HG03520 (cell line): ENCODE results near the gene PBX1.
"Not testable (repeated sequence)": the region's sequence is repeated elsewhere in the genome, so short reads cannot be mapped to it uniquely, and the experiment has no call there.

Experiments
- ATAC-seq: cut with Tn5 transposase; IDR thresholded peaks from one replicate; pipeline ENCODE4 v1.9.1; 2021; ENCODE audit warnings: mild to moderate bottlenecking, moderate library complexity; ENCODE audit not compliant: unreplicated experiment

The PBX1 gene

DNA sequence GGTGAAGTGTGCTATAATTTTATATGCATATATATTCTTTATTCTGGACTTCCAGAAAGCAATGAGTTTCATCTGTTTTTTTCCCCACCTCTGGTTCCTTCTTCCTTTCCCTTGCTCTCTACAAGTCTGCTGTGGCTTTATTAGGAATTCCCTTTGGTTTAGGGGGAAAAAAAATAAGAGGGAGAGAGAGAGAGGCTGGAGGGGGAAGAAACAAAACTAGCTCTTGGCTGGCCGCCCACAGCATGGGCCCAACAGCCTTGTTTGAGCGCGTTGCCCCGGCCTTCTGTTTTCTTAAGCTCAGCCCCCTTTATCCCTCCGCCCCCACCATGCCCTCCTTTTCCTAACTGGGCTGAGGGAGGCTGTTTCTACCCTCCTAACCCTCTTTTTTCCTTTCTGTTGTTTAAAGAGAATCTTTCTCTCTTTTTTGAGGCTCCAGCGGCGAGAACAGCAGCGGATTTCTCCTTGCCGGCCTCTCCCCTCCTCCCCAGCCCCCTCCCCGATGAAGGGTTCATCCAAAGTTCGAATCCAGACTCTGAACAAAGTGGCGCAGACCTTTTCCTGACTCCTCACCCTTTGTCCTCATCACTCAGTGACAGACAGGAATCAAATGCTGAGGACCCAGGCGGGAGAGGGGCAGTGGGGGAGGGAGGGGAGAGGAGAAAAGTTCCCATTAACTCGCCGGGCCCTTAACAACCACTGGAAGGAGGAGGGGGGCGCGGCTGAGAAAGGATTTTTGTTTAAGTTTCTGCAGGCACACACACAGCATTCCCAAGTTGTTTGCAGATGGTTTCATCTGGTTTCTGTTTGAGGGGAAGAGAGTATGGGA, 29.7 kb downstream of the PBX1 start:
- ATAC-seq = no peak

DNA sequence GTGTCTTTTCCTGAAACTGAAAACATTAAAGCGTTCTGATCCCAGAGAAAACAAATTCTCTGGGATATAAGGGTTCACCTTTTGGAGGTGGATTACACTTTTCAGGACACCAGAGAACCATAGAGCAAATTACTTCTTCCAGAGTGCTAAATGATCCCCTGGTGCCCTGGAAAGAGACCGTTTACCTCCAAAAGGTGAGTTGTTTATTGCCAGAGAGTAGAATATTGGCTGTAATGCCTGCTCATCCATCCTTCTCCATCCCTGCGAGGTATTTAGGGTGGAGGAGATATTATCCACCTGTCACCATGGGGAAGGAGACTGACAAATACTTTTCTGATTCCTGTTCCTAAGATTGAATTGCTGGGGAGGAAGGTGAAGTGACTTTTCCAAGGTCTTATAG, 30.4 kb downstream of the PBX1 start:
- no peak for ATAC-seq

DNA sequence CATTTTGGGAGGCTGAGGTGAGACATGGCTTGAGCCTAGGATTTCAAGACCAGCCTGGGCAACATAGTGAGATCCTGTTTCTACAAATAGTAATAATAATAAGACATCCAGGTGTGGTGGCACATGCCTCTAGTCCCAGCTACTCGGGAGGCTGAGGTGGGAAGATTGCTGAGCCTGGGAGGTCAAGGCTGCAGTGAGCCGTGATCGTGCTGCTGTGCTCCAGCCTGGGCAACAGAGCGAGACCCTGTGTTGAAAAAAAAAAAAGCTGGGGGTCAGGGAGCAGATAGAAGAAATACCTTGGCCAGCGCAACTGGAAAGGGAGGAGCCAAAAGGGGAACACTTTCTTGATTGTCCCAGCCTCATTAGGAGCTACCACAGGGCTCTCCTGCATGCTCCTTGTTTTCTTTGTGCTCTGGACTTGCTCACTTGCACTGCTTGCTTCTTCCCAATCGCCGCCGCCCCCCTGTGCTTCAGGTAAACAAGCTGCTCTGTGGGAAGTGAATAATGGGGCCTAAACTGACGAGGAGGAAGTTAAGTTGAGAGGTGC, 31.1 kb downstream of the PBX1 start:
- ATAC-seq = no peak

DNA sequence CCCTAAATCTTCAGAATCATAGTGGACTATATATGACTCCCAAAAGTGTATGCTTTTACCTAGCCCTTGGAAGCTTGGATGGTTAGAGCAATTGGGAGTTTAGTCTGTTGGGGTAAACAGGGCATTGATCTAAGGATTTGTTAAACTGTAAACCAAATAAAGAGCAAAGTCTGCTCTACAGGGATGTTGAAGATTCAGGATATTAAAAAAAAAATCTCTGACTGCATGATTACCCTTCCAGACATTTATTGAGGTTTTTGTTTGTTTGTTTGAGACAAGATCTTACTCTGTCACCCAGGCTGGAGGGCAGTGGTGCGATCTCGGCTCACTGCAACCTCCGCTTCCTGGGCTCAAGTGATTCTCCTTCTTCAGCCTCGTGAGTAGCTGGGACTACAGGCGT, 31.6 kb downstream of the PBX1 start:
- no peak for ATAC-seq

DNA sequence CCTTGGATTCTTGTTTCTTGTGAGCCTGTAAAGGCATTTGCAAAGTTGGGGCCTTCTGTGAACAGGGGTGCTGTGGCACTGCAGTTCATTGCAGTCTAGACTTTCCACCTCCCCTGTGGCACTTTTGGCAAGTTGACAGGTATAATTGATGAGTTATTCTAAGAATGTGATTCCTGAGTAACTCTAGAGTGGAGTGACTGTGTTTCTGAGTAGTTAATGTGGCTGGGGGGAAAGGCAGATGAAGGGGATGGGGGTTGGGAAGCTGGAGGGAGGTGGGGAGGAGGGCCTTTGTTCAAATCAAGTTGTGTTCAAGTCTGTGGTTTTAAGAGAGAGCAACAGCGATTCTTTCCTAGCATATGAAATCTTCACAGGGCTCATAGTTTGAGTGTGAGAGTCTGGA, 32.9 kb downstream of the PBX1 start:
- ATAC-seq = no peak

DNA sequence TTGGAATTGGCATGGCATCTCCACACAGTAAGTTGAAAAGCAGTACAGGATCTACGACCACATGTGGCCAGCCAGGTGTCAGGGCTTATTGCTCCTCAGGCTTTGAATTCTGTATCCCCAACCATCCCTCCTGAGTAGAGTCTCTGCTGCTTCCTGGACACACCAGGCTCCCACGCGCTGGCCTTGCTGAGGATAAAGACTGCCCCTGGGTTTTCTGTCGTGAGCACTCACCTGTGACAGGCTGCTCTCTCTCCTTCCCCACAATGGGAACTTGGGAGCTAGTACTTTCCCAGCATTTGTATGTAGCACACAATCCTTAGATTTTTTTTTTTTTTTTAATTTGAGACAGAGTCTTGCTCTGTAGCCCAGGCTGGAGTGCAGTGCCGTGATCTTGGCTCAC, 33.6 kb downstream of the PBX1 start:
- ATAC-seq = no peak

DNA sequence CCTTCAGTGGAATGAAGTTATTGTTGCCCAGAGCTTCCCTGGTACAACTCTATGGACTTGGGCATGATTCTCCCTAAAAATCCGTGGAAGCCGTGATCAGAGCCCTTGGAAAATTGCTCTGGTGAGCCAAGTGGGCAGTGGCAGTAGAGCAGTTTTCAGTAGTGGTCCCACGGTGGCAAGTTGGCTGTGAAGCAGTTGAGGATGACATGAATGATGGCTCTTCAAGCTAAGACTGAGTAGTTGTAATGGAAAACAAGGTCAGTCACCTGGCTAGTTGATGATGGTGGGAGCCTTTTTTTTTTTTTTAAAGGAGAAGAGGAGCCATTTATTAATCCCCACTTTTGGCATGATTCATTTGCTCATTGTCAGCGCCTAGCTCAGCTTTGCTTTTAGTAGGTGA, 36.2 kb downstream of the PBX1 start:
- no peak for ATAC-seq

DNA sequence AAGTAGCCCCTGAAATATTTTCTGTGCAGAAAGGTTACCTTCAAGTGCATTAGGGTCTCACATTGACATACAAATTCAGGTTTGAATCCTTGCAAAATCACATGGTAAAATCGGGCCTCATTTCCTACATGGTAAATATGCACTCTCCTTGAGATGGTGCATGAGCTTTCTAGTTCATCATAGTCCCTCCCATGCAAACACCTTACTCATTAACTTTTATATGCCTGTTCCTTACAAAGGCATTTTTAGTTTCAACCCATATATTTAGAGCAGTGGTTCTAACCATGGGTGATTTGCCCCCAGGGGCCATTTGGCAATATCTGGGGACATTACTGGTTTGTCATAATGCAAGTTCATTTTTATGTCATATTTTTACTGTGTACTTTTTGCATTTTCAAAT, 37.2 kb downstream of the PBX1 start:
- no peak for ATAC-seq

DNA sequence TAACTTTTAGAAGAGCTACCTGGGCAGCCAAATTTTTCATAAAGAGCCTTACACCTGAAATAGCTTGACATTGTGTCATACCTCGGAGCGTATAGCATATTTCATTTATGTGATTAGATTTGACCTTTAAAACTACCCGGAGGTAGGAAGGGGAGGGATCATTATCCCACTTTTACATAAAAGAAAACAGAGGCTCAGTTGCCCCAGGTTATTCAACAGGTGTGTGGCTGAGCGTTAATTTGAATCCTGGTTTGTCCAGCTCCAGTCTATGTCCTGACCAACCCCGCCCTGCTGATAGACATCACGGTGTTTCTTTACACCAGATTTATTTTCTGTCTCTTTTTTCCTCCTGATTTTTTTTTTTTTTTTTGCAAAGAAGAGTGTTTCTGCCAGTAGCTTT, 39.7 kb downstream of the PBX1 start:
- no peak for ATAC-seq

DNA sequence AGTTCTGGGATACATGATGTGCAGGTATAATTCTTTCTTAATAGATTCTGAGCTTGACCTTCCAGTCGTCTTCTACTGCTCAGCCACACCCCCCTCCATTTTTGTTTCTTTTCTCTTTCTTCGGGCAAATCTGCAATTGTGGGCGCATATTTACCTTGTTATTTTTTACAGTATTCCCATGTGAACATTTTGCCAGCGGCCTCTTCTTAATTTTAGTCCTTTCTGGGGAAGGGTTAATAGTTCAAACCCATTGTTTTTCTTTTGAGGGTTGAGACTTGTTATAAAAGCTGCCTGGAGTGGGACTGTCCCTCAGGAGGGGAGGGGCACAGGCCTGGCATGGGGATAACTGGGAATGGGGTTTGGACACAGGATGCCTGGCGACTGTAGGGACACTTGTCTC, 40.3 kb downstream of the PBX1 start:
- ATAC-seq = no peak

DNA sequence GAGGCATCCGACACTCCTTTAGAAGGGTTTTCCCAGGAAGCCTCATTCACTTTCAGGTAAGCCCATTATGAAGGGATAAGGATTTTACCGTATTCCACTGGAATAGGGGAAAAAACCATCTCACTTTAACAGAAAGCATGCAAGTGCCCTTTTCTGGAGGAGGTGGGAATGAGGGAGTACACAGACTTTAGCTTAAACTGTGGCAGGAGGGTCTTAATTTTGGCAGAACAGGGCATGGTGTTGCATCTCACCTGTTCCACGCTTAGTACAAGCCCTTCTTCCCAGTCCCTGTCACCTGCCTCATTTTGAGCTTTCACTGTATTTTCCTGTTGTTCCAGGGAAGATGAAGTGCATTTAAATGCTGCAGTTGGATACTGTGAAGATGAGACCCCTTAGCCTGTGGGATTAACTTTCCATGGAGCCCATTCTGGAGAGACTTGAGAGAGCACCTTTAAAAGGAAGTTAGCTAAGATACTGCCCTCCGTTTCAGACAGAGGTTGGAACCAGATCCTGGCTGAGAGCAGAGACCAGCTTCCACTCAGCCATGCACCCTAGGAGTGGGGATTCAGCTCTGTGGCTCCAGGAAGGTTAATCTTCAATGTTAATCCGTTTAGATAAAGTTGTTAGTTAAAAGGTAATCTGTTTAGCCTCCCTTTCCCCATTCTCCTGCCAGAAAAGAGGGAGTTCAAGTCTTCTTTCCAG, 42.6 kb downstream of the PBX1 start:
- ATAC-seq = no peak

DNA sequence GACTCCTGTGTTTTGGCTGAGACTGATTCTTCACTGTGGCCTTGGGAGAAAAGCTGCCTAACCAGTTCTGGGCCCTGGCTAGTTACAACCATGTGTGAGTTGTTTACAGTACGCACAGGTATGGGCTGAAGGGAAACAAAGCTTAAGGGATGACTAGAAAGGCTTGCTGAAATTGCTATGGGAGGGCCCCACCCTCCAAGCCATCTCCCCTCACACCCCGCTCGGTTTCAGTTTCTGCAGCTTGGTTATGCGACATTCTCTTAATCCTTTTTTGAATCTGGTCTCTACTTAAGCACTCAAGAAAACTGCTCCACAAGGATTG, 43.1 kb downstream of the PBX1 start:
- ATAC-seq = no peak

DNA sequence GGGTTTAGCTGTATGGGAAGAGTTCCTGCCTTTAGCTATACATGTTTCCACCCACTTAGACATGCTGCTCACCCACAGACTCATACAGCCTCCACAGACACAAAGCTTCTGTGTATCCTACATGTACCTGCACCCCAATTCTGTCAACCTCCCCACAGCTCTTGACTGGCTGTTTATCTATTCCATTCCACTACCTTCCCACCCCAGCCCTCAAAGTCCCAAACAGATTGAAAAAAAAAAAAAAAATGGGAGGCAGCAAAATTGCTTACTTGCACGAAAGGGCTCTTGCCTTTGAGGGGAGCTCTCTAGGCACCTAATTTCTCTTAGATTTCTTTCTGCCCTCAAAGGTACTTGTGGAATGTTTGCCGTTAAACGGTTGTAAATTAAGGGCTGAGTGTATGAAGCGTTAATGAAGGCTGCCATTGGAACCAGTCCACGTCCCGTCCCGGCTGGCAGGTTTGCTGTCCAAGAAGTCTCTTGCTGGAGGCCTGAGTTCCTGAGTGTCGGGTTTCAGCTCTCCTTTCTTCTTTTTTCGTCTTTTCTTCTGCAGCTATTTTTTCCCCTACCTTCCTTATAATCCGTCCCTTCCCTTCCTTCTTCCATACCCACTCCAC, 43.6 kb downstream of the PBX1 start:
- no peak for ATAC-seq

DNA sequence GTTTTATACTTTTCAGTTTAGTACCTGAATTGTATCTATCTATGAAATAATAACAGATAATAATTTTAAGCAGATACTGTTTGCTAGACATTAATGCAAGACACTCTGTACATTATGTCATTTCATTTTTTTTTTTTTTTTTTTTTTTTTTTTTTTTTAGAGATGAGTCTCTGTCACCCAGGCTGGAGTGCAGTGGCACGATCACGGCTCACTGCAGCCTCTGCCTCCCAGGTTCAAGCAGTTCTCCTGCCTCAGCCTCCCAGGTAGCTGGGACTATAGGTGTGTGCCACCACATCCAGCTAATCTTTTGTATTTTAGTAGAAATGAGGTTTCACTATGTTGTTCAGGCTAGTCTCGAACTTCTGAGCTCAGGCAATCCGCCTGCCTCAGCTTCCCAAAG, 44.8 kb downstream of the PBX1 start:
- ATAC-seq = not testable (repeated sequence)

DNA sequence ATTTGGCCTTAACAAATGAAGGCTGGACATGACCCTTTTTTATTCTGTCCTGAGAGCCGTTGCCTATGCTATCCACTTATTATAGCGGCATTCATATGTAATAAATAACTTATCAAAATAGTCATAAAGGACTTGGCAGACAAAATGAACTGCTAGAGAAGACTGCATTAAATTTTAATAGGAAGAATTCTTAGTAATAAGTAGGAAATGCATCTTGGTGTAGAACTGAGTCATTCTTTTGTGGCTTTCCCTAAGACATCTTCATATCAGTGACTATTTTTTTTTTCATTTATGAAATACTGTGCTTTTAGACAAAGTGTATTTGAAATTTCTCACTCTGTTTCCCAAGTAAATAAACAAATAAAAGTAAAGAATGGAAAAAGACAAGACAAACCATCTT, 45.6 kb downstream of the PBX1 start:
- no peak for ATAC-seq

DNA sequence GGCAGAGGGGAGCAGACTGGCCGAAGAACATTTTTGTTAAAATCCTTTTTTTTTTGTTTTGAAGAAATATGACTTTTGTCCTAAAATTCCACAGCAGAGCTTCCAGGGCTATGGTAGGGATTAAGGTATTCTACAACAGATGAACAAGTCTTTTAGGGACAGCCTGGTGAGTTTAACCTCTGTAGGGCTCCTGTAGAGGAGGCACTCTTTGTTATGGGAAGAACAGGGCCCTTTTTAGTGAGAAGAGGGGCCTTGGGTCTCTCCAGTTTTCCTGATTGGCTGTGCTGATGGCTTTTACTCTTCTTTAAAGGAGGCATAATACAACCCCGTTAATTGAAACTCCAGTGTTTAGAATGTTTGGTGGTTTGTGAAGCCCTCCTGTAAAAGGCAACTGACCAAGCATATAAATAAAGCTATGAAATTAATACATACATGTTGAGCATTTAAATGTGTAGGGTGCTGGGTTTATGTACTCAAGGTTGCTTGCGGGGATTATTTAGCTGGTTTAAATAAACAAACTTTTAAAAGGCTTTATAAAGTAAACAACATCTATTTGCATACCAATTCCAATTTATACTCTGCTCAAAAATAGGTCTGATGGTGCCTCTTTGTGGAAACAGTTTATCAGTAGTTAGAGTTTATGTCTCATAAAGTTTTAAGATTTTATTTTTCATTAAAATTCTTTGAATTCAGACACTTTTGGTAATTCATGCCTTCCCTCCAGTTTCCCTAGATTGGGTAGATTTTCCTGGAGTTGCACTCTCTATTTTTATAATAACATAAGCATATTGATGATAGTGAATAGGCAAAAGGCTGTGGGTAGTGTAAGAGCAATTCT, 46.5 kb downstream of the PBX1 start:
- no peak for ATAC-seq

DNA sequence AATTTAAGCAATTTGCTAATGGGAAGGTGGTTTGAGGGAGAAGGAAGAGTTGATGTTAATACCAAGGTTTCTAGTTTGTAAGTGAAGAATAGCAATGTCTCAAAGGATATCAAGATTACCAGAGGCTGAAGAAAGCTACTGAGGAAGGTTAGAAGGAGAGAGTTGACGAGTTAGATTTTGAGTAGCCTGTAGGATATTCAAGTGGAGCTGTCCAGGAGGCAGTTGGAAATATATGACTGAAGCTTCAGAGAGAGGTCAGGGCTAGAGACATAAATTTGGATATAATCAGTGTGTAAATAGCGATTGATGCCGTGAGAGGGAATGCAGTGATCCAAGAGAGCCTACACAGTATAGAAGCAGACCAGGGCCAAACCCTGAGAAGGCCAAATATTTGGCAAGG, 48.4 kb downstream of the PBX1 start:
- no peak for ATAC-seq

DNA sequence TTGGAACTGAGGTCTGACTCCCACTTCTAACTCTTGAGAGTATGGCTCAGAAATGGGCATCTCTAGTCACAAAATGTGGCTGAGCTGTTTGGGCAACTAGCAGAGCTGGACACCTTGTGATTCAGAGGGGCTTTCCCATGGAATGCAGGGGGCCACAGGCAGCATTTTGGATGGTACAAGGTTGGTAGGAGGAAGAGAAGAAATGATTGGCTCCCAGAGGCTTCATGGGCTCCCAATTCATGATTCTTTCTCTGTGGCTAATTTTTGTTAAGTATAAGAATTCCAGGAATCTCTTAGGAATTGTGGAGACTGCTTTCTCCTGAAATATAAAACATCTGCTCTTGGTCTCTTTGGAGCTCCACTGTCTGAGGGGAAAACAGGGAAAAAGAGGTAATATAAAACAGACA, 49.7 kb downstream of the PBX1 start:
- no peak for ATAC-seq

DNA sequence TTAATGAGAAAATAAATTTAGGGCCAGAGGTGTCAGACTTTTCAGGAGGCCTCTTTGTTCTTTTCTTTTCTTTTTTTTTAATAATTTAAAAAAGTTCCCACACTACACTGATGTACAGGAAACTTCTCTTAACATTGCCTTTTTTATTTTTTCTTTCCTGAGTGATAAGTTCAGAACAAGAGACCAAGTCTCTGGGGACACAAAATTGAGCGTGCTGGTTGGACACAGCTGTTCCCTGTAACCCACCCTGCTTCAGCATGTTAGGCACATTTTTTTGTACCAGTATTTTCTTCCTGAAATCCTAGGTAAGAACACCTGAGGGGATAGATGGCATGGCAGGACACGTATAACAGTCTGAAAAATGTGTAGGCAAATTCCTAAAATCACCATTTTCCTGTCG, 50.1 kb downstream of the PBX1 start:
- ATAC-seq = no peak

DNA sequence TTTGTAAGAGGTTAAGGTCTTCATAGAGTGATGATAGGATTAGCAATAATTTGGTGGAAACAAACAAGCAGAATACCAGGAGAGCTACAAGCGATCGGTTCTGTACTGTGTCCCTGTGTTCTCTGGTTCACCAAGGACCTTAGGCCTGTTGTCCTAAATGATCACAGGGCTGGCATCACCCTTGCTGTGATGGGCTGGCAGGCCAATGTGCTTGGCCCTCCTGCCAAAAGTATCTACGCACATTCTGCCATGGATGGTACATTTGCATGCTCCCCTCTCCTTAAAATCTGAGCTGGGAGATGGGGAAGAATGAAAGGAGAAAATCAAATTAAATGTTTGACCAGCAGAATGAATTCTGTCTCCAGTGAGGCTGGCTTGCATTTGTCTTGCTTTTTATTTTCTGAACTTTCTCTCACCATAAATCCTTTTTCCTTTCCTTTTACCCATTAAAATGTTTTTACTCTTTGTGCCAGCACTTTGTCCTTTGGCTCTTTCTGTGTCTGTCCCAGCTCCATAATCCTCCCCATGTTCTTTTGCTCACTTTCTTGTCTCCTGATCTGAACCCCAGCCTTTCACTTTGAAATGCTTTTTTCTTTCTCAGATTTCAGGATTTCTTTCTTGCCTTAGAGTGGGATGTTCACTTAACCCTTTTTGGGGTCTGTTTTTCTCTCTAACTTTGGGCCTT, 51.7 kb downstream of the PBX1 start:
- no peak for ATAC-seq
